ENCODE measurements around the gene TANGO2. TPM values are rescaled to one million over a fixed set of nuclear protein-coding genes. Genes with fewer than 3 reads are reported as not detected.

TANGO2 gene
- total and polyA plus RNA-seq, 2 experiments from 2014 or later, result 27.3 to 45.0 TPM

GRCh38 chr22:20079745-20080444, 59.0 kb downstream of the TANGO2 start, which contains the start of gene DGCR8:
DGCR8 (plus strand) TSS chr22:20080241; CDS start chr22:20085964, 5,723 bp downstream.
- Histone ChIP-seq H3K27ac (peak within 1 kb of the TSS; percentile 85), H3K9me3 (ENCODE audit: low read depth) (no peaks in the 10 kb centered on the region), H2AFZ (peak within 1 kb of the TSS; percentile 81), H3K36me3 (ENCODE audit: low read depth) (no peaks in the 10 kb centered on the region), H3K27me3 (replicated peaks; ENCODE audit: insufficient read depth) (no peaks in the 10 kb centered on the region), H3K9me2 (ENCODE audit: insufficient read depth) (no peaks in the 10 kb centered on the region), H3K9ac (peak within 1 kb of the TSS; percentile 92), H3K79me2 (ENCODE audit: insufficient read depth) (peaks cover 45% of the 10 kb centered on the region), H3K4me2 (ENCODE audit: unreplicated experiment) (peak within 1 kb of the TSS; percentile 83), H3K4me3 (peak within 1 kb of the TSS; percentile 79), H3K4me1 (ENCODE audit: insufficient read depth) (peaks cover 7% of the 10 kb centered on the region), H4K20me1 (ENCODE audit: insufficient read depth) (peaks cover 9% of the 10 kb centered on the region; the same call in 1 of the 2 replicates), H3F3A (ENCODE audit: insufficient read depth) (peaks cover 22% of the 10 kb centered on the region)
- TF ChIP-seq EZH2 (IDR thresholded peaks at IDR 0.05; ENCODE audit: insufficient read depth, poor library complexity, severe bottlenecking) (no peak), EZH2phosphoT487 (IDR thresholded peaks at IDR 0.05; ENCODE audit: insufficient read depth, low read depth) (no peak)
- in situ Hi-C loops (cut with MboI), result no loop called here
- peak; percentile 97 for DNase-seq
- 1 to 2% methylated on average over 49 to 71 of the region's 100 CpGs for WGBS, 2 experiments (ENCODE audit: low coverage in 1 of 2, low lambda C conversion rate in 2 of 2, missing lambda C conversion rate in 2 of 2)

- Histone ChIP-seq H3K4me1 (ENCODE audit: insufficient read depth) (peaks cover 7% of the 10 kb centered on the region), H3K4me2 (ENCODE audit: unreplicated experiment) (peak overlapping the region; percentile 83), H3F3A (ENCODE audit: insufficient read depth) (peaks cover 22% of the 10 kb centered on the region), H2AFZ (peak overlapping the region; percentile 61; the same call in 1 of the 2 replicates), H3K9ac (peak overlapping the region; percentile 92), H3K9me3 (ENCODE audit: low read depth) (no peaks in the 10 kb centered on the region), H3K27me3 (replicated peaks; ENCODE audit: insufficient read depth) (no peaks in the 10 kb centered on the region), H3K4me3 (peak overlapping the region; percentile 79), H3K36me3 (ENCODE audit: low read depth) (no peaks in the 10 kb centered on the region), H3K79me2 (ENCODE audit: insufficient read depth) (peaks cover 50% of the 10 kb centered on the region), H3K27ac (peak overlapping the region; percentile 85), H3K9me2 (ENCODE audit: insufficient read depth) (no peaks in the 10 kb centered on the region), H4K20me1 (ENCODE audit: insufficient read depth) (peaks cover 9% of the 10 kb centered on the region; the same call in 1 of the 2 replicates)
- TF ChIP-seq EZH2phosphoT487 (IDR thresholded peaks at IDR 0.05; ENCODE audit: insufficient read depth, low read depth) (no peak), EZH2 (IDR thresholded peaks at IDR 0.05; ENCODE audit: insufficient read depth, poor library complexity, severe bottlenecking) (no peak)
- peak; percentile 80 for DNase-seq
- 2 to 5% methylated on average over 7 to 24 of the region's 34 CpGs for WGBS, 2 experiments (ENCODE audit: low coverage in 1 of 2, low lambda C conversion rate in 2 of 2, missing lambda C conversion rate in 2 of 2)
- in situ Hi-C loops (cut with MboI), result no loop called here
Measured at GRCh38 chr22:20080445-20080775, 59.5 kb downstream of the TANGO2 start.

GRCh38 chr22:20080776-20081654, 60.1 kb downstream of the TANGO2 start:
- DNase-seq, result peak; percentile 90
- Histone ChIP-seq H3K9ac (peak overlapping the region; percentile 92), H3K36me3 (ENCODE audit: low read depth) (no peaks in the 10 kb centered on the region; the same call in 1 of the 2 replicates), H3K4me3 (peak overlapping the region; percentile 79), H3K4me1 (ENCODE audit: insufficient read depth) (peaks cover 7% of the 10 kb centered on the region), H2AFZ (peak overlapping the region; percentile 61; the same call in 1 of the 2 replicates), H3K9me3 (ENCODE audit: low read depth) (no peaks in the 10 kb centered on the region), H3K9me2 (ENCODE audit: insufficient read depth) (no peaks in the 10 kb centered on the region), H3K27me3 (replicated peaks; ENCODE audit: insufficient read depth) (no peaks in the 10 kb centered on the region), H3K4me2 (ENCODE audit: unreplicated experiment) (peak overlapping the region; percentile 83), H3K79me2 (ENCODE audit: insufficient read depth) (peaks cover 56% of the 10 kb centered on the region), H3K27ac (peak overlapping the region; percentile 85), H4K20me1 (ENCODE audit: insufficient read depth) (peaks cover 9% of the 10 kb centered on the region; the same call in 1 of the 2 replicates), H3F3A (ENCODE audit: insufficient read depth) (peaks cover 22% of the 10 kb centered on the region)
- 1% methylated on average over 27 of the region's 27 CpGs for WGBS, 2 experiments (ENCODE audit: low coverage in 1 of 2, low lambda C conversion rate in 2 of 2, missing lambda C conversion rate in 2 of 2)
- TF ChIP-seq EZH2 (IDR thresholded peaks at IDR 0.05; ENCODE audit: insufficient read depth, poor library complexity, severe bottlenecking), result no peak
- TF ChIP-seq EZH2phosphoT487 (IDR thresholded peaks at IDR 0.05; ENCODE audit: insufficient read depth, low read depth), result no peak
- in situ Hi-C loops (cut with MboI), result no loop called here

- Histone ChIP-seq H3K36me3 (ENCODE audit: low read depth) (peaks cover 2% of the 10 kb centered on the region; the same call in 1 of the 2 replicates), H3K27ac (0 out of 2 replicates have a peak overlapping the region, but pooled peaks have one; percentile 17), H3F3A (ENCODE audit: insufficient read depth) (peaks cover 17% of the 10 kb centered on the region), H3K9me2 (ENCODE audit: insufficient read depth) (no peaks in the 10 kb centered on the region), H2AFZ (no peak overlapping the region), H4K20me1 (ENCODE audit: insufficient read depth) (peaks cover 9% of the 10 kb centered on the region; the same call in 1 of the 2 replicates), H3K27me3 (replicated peaks; ENCODE audit: insufficient read depth) (no peaks in the 10 kb centered on the region), H3K9me3 (ENCODE audit: low read depth) (no peaks in the 10 kb centered on the region), H3K79me2 (ENCODE audit: insufficient read depth) (peaks cover 80% of the 10 kb centered on the region), H3K4me1 (ENCODE audit: insufficient read depth) (peaks cover 7% of the 10 kb centered on the region), H3K9ac (peak overlapping the region; percentile 9; the same call in 1 of the 2 replicates), H3K4me2 (ENCODE audit: unreplicated experiment) (no peak overlapping the region), H3K4me3 (no peak overlapping the region)
- in situ Hi-C loops (cut with MboI), result no loop called here
- TF ChIP-seq EZH2phosphoT487 (IDR thresholded peaks at IDR 0.05; ENCODE audit: insufficient read depth, low read depth), result no peak
- DNase-seq, result no peak
- 82 to 85% methylated on average over 10 of the region's 10 CpGs for WGBS, 2 experiments (ENCODE audit: low coverage in 1 of 2, low lambda C conversion rate in 2 of 2, missing lambda C conversion rate in 2 of 2)
Measured at GRCh38 chr22:20083157-20083890, 62.4 kb downstream of the TANGO2 start.

Measured in GM23248 (cell line).